NCI-H1694 treated with DMSO at 0.1 percent for 48 hours (cell line): ENCODE results near the gene BICD2.

ENCODE experiments used
- DNase-seq: peaks from one replicate; lab custom pipeline; 2025; lab: John Stamatoyannopoulos, UW

BICD2 gene

GRCh38 chr9:92727716-92728700 lies 36.6 kb downstream of the BICD2 start:
- DNase-seq: no peak

- DNase-seq: no peak
Observed at GRCh38 chr9:92726971-92727715, 37.5 kb downstream of the BICD2 start.

- DNase-seq: no peak
Observed at GRCh38 chr9:92726348-92726747, 38.3 kb downstream of the BICD2 start.

DNA sequence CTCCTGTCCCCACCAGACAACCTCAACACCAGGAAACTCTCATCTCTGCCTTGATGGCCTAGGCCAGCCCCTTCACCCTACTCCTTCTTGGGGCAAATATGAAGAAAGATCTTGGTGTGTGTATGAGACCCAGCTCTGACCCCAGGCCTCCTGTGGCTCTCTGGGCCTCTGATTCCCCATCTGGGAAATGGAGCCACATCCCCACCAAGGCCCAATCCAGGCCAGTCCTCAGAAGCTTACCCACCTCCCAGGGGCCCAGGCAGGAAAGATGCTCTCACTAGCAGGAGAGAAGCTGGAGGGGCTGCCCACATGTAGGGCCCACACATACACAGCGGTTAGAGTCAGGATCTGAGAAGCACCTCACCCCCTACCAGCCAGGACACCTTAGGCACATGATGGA lies 38.9 kb downstream of the BICD2 start:
- no peak for DNase-seq

DNA sequence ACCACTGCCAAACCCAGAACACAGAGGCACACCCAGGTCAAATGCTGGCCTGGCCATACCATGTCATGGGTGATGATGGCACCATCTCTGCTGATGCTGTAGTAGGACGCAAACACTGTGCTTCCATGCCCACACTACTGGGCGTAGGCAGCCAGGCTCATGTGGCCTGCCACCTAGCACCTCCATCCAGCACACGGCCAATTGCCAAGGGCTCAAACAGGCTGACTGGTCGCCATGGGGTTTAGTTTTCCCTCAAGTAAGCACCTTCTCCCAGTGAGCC lies 39.4 kb downstream of the BICD2 start:
- no peak for DNase-seq

DNA sequence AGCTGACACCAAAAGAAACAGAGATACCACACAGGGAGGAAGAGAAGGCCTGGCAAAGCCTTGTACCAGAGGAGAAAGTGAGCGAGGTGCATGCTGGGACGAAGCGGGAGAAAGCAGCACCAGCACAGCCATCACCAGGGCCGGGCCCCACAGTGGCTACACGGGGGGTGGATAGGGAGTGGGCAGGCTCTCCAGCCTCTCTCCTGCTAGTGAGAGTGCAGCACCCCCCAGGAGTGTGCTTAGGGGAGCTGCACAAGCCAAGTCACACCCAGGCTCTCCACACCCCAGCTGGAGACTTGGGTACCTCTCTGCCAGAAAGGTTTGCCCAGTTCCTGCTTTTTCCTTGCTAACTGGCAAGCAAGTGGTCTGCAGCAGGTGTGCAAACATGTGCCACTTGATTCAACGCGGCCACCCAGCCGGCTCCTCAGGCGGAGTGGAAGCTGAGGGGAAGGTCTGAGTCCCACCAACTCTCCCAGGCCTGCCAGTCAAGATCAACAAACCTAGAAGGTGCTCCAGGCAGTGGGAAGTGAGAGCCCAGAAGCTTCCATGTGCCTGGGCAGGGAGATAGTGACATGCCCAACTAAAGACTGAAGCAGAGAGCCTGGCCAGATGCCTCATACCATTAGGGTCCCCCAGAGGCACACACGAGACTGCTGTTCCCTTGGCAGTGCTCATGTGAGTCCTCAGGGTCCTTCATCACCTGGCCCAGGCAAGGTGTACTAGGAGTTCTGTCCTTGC lies 39.9 kb downstream of the BICD2 start:
- no peak for DNase-seq

DNA sequence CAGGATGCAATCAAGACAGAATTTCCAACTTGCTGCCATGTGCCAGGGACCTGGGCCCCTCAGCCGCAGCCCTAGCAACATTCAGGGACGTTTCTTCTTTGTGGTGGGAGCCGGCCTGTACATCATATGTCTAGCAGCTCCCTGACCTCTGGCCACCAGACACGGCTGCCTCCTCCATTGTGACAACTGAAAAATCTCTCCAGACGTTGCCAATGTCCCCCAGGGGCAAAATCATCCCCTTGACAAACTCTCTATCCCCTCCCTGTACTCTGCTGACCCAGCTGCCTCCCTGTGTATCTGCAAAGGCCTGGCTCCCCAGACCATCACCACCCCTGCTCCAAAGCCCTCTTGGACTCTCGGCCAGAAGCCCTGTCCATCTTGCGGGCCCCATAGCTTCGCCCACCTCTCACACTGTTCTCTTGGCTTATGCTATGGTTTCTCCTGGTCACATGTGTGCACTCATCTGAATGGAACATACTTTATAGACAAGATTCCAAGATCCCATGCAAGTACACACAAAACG lies 40.8 kb downstream of the BICD2 start:
- DNase-seq: no peak

DNA sequence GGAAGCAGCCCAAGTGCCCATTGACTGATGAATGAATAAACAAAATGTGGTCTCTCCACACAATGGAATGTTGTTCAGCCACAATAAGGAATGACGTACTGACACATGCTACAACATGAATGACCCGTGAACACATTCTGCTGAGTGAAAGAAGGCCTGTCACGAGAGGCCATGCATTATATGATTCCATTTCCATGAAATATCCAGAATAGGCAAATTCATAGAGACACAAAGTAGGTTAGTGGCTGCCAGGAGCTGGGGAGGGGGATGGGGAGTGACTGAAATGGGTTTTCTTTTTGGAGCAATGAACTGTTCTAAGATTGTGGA lies 41.4 kb downstream of the BICD2 start:
- no peak for DNase-seq

DNA sequence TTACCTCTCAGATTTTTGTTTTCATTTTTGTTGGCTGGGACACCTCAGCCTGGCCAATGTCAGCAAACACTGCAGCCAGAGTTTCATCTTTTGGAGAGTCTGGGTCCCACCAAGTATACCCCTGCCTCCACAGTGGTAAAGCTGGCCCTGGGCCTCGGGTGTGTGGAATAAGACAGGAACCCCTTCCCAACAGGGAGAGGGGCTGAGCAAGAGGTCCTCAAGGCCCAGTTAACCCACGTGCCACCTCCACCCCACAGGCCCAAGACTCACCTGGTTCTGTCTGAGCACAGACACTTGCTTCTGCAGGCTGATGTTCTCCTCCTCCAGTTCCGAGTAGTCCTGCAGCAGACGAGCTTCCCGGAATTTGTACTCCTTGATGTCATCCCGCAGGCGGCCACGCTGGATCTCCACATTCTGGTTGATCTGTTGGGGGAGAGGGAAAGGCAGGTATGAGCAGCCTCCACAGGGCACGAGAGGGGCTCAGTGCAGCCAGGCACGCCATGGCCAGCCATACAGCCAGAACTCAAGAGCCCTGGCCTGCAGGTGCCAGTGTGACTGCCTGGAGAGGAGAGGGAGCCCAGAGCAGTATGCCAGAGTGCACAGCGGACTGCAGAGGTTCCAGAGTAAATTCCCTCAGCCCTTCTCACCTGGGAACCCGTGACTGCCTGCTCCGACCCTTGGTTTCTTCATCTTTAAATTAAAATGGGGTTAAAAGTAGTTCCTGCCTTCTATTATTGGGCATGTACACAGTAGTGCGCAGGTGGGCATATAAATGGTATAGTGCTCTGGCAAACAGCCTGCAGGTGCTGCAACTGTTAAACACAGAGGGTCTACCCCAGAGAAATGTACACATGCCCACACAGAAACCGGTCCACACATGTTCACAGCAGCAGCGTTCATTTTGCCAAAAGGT lies 42.0 kb downstream of the BICD2 start:
- DNase-seq: no peak

DNA sequence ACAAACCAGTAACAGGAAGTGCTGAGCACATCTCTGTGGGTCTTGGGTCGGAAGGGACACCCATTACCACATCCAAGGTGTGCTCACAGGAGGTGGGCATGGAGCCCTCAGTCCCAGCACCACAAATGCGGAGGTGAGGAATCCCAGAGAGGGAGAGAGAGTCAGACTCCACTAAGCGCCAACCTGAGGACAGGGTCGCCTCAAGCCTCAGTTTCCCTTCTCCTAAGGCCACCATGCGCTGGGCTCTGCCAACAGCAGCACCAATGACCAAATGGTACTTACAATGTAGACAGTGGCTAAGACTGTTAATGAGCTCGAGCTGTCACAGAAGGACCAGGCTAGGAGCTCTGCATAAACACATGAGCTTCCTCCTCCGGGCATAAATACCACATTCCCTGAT lies 43.1 kb downstream of the BICD2 start:
- DNase-seq: no peak

- no peak for DNase-seq
Observed at GRCh38 chr9:92720807-92721535, 43.7 kb downstream of the BICD2 start.

DNA sequence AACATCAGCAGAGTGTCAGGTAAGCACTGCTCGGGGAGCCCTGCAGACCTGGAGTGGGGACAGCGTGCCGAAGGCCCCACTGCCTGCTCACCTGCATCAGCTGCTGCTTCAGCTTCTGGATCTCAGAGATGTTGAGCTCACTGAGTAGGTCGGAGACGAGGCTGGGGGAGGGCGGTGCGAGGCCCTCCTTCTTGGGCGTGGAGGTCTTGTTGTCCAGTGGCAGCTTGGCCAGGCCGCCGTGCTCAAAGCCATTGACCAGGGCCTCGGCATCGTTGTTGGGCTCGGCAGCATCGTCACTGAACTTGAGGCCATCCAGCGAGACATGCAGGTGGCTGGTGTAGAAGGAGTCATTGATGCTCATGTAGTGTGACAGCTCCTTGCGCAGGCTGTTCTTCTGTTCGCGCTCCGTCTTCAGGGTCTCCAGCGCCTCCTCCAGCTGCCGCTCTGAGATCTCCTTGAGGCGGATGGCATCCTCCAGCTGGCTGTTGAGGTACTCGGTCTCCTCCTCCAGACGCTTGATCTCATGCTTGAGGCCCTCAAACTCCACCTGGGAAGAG lies 44.3 kb downstream of the BICD2 start:
- no peak for DNase-seq

DNA sequence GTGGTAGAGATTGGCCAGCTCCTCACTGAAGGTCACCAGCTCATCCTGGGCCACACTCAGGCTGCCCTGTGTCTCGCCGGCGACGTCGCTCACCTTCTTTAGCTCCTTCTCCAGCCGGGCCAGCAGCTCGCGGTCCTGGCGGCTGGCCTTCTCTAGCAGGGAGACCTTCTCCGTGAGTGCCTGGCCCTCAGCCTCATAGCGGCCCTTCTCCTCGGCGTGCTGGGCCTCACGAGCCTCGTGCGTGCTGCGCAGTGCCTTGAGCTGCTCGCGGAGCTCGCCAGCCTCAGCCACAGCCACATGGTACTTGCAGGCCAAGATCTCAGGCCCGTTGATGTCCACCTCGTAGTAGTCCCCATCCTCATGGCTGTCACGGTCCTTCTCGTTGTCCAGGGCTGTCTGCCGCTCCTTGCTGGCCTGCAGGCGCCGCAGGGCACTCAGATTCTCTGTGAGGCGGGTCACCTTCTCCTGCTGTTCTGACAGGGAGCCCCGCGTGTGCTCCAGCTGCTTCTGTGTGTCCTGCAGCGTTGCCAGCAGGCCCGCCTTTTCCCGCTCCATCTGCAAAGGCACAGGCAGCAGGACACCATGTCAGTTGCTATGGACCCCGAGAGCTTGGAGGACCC lies 45.5 kb downstream of the BICD2 start:
- DNase-seq: no peak

DNA sequence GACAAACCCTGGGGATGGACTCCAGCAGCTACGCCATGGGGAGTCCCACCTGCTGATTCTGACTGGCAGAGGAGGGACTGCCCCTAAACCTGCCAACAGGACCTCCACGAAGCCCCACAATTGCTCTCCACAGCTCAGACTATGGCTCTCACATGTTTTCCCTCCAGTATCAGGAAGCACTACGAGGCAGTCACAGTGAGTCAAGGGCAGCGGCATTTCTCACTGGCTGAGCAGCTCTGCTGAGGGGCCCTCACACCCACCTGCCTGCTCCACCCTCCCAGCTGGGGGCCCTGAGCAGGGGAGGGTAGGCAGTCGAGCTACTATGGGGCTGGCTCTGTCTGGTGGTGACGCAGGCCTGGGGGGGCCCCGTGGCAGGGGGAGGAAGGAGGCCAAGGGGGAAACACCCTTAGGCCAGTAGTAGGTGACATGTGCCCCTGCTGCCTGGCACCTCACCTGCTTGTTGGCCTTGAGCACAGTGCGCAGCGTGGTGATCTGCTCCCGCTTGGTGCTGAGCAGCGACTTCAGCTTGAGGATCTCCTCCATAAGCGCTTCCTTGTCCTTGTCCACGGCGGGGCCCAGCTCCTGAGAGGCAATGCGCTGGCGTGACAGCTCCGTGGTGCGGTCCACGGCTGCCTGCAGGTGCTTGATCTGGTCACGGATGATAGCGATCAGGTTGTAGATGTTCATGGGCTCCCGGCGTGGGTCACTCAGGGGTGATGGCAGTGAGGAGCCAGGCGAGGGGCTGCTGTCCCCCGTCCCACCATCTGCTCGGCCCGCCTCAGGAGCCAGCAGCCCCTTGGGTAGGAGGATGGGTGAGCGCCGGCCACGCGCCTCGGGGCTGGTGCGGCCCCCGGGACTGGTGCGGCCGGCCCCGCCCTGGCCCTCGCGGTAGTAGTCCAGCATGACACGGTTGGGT lies 46.3 kb downstream of the BICD2 start:
- DNase-seq: no peak

- no peak for DNase-seq
Observed at GRCh38 chr9:92717201-92718085, 47.2 kb downstream of the BICD2 start.

- no peak for DNase-seq
Observed at GRCh38 chr9:92716557-92716956, 48.1 kb downstream of the BICD2 start.

- no peak for DNase-seq
Observed at GRCh38 chr9:92715488-92716231, 49.0 kb downstream of the BICD2 start.
